HEK293T (cell line): ENCODE measurements around the gene COLGALT1.
"Not testable (repeated sequence)": the region's sequence is repeated elsewhere in the genome, so short reads cannot be mapped to it uniquely, and the experiment has no call there.

Experiments used
- CTCF ChIA-PET: fragments of 350-600 bp; formaldehyde crosslinking; extraction: SDS; loops from one replicate; lab custom pipeline; 2021; ENCODE audit warnings: antibody characterized with exemption, inconsistent platforms; lab: Yijun Ruan, JAX
- POLR2A ChIA-PET: fragments of 350-600 bp; formaldehyde crosslinking; extraction: SDS; loops from one replicate; lab custom pipeline; 2020; ENCODE audit warnings: antibody characterized with exemption, inconsistent platforms; lab: Yijun Ruan, JAX
- DNase-seq: peaks from one replicate; pipeline ENCODE4 v3.0.0; 2012; ENCODE audit warnings: mixed read lengths; ENCODE audit errors: extremely low spot score
- ARNT ChIP-seq: fragments of 450-650 bp; IDR thresholded peaks from 2 replicates; pipeline ENCODE4 v1.6.1; 2017; ENCODE audit warnings: mild to moderate bottlenecking
- BHLHE40 ChIP-seq: fragments of 450-650 bp; IDR thresholded peaks from 2 replicates; pipeline ENCODE4 v1.6.1; 2016; ENCODE audit warnings: mild to moderate bottlenecking, moderate library complexity, borderline replicate concordance
- CTBP1 ChIP-seq: fragments of 450-650 bp; IDR thresholded peaks from 2 replicates; pipeline ENCODE4 v1.6.1; 2016; ENCODE audit warnings: borderline replicate concordance
- ELF4 ChIP-seq: fragments of 450-650 bp; IDR thresholded peaks from 2 replicates; pipeline ENCODE4 v1.6.1; 2017; ENCODE audit warnings: antibody characterized with exemption
- FOXA1 ChIP-seq: fragments of 450-650 bp; IDR thresholded peaks from 2 replicates; pipeline ENCODE4 v1.6.1; 2016; ENCODE audit warnings: mild to moderate bottlenecking
- FOXK2 ChIP-seq: fragments of 450-650 bp; IDR thresholded peaks from 2 replicates; pipeline ENCODE4 v1.6.1; 2016; ENCODE audit warnings: mild to moderate bottlenecking
- FOXM1 ChIP-seq: fragments of 450-650 bp; IDR thresholded peaks from 2 replicates; pipeline ENCODE4 v1.6.1; 2017; ENCODE audit warnings: mild to moderate bottlenecking, borderline replicate concordance
- HDGF ChIP-seq: fragments of 450-650 bp; IDR thresholded peaks from 2 replicates; pipeline ENCODE4 v1.6.1; 2017; ENCODE audit warnings: antibody characterized with exemption, borderline replicate concordance
- L3MBTL2 ChIP-seq: fragments of 450-650 bp; conservative IDR thresholded peaks from 2 replicates; pipeline ENCODE4 v1.6.1; 2016; ENCODE audit warnings: mild to moderate bottlenecking
- LEF1 ChIP-seq: fragments of 450-650 bp; IDR thresholded peaks from 2 replicates; pipeline ENCODE4 v1.6.1; 2017; ENCODE audit warnings: mild to moderate bottlenecking, borderline replicate concordance
- NFRKB ChIP-seq: fragments of 450-650 bp; IDR thresholded peaks from 2 replicates; pipeline ENCODE4 v1.6.1; 2016; ENCODE audit warnings: mild to moderate bottlenecking, moderate library complexity
- SP1 ChIP-seq: fragments of 450-650 bp; IDR thresholded peaks from 2 replicates; pipeline ENCODE4 v1.6.1; 2017
- SUZ12 ChIP-seq: fragments of 450-650 bp; IDR thresholded peaks from 2 replicates; pipeline ENCODE4 v1.6.1; 2016; ENCODE audit warnings: mild to moderate bottlenecking
- TARDBP ChIP-seq: fragments of 450-650 bp; IDR thresholded peaks from 2 replicates; pipeline ENCODE4 v1.6.1; 2016
- ZNF384 ChIP-seq: fragments of 450-650 bp; IDR thresholded peaks from 2 replicates; pipeline ENCODE4 v1.6.1; 2016
- TF ChIP-seq, protein P1 (sequence below): fragments of 450-650 bp; IDR thresholded peaks from 2 replicates; pipeline ENCODE4 v1.6.1; 2016

COLGALT1 gene

DNA sequence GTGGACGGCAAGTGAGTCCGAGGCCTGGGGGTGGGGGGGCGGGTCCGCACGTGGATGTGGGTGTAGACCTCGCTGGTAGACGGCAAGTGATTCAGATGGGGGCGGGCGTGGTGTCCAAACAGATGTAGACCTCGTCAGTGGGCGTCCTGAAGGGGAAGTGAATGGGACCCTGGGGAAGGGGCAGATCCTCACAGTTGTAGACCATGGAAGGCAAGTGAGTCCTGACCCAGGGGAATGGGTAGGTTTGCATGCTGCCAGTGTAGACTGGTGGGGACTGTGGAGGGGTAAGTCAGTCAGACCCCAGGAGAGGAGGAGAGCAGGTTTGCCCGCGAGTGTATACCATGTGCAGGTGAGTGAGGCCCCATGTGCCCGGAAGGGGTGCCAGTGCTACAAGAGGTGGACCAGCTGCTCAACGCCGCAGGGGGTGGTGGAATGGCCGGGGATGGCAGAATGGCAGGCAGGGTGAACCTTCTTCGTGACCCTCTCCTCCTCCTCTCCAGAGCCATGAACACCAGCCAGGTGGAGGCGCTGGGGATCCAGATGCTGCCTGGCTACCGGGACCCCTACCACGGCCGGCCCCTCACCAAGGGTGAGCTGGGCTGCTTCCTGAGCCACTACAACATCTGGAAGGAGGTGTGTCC, 22.1 kb downstream of the COLGALT1 start:
- DNase-seq = no peak
- ChIA-PET CTCF (interaction anchor here (0.6 kb wide), 1 partner anchor 100 kb away, joined by 8 read pairs; no protein-coding TSS in a partner anchor), POLR2A (interaction anchor here (1.1 kb wide), 1 partner anchor 29 kb away, joined by 7 read pairs; no protein-coding TSS in a partner anchor)
- TF ChIP-seq BHLHE40 = no peak
- no peak for TF ChIP-seq FOXM1
- TF ChIP-seq CTBP1 = no peak
- no peak for TF ChIP-seq HDGF
- TF ChIP-seq TARDBP = no peak
- no peak for TF ChIP-seq SP1
- no peak for TF ChIP-seq L3MBTL2
- TF ChIP-seq FOXA1 = no peak
- TF ChIP-seq, protein P1, sequence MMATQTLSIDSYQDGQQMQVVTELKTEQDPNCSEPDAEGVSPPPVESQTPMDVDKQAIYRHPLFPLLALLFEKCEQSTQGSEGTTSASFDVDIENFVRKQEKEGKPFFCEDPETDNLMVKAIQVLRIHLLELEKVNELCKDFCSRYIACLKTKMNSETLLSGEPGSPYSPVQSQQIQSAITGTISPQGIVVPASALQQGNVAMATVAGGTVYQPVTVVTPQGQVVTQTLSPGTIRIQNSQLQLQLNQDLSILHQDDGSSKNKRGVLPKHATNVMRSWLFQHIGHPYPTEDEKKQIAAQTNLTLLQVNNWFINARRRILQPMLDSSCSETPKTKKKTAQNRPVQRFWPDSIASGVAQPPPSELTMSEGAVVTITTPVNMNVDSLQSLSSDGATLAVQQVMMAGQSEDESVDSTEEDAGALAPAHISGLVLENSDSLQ = no peak
- no peak for TF ChIP-seq SUZ12
- no peak for TF ChIP-seq LEF1

GRCh38 chr19:17579661-17580244, 24.3 kb downstream of the COLGALT1 start:
- ChIA-PET CTCF (interaction anchor here (1.3 kb wide), 1 partner anchor 26 kb away, joined by 3 read pairs; no protein-coding TSS in a partner anchor), POLR2A (interaction anchor here (0.9 to 1.2 kb wide), 2 partner anchors 26 to 49 kb away, joined by 3 to 10 read pairs; no protein-coding TSS in a partner anchor)
- TF ChIP-seq L3MBTL2 (no peak), SP1 (no peak), FOXA1 (no peak), FOXM1 (no peak), BHLHE40 (no peak), TARDBP (no peak), HDGF (peak; percentile 94), SUZ12 (no peak)
- peak; percentile 89 for DNase-seq

GRCh38 chr19:17580470-17581144, 25.2 kb downstream of the COLGALT1 start:
- ChIA-PET CTCF (interaction anchor here (1.3 kb wide), 1 partner anchor 25 kb away, joined by 3 read pairs; no protein-coding TSS in a partner anchor), POLR2A (interaction anchor here (1.2 kb wide), 1 partner anchor 50 kb away, joined by 3 read pairs; no protein-coding TSS in a partner anchor)
- DNase-seq = no peak
- TF ChIP-seq FOXA1 (no peak), SUZ12 (no peak), L3MBTL2 (no peak), CTBP1 (no peak), ARNT (no peak), HDGF (no peak), FOXK2 (no peak), ZNF384 (no peak), TARDBP (no peak), BHLHE40 (no peak), ELF4 (no peak), SP1 (no peak), NFRKB (no peak), FOXM1 (no peak)

DNA sequence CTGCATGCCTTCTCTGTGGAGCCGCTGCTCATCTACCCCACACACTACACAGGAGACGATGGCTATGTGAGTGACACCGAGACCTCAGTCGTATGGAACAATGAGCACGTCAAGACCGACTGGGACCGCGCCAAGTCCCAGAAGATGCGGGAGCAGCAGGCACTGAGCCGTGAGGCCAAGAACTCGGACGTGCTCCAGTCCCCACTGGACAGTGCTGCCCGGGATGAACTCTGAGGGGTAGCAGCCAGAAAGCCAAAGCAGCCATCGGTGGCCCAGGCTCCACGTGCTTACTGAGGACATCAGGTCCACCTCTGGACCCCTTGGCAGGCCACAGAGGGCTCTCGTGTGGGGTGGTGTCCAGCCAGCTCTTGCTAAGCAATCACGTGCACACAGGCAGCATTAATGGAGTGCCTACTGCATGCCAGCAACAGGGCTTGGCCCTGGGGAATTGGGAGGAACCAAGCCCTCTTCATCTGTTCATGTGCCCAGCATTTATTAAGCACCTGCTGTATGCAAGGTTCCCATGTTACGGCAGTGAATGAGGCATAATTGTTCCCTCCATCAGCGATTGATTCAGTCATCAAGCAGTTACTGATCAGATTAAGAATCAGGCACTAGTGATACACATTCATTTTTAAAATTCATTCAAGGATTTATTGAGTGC, 25.9 kb downstream of the COLGALT1 start:
- CTCF ChIA-PET = no interaction called here
- POLR2A ChIA-PET = no interaction called here
- DNase-seq = no peak
- no peak for TF ChIP-seq SP1

DNA sequence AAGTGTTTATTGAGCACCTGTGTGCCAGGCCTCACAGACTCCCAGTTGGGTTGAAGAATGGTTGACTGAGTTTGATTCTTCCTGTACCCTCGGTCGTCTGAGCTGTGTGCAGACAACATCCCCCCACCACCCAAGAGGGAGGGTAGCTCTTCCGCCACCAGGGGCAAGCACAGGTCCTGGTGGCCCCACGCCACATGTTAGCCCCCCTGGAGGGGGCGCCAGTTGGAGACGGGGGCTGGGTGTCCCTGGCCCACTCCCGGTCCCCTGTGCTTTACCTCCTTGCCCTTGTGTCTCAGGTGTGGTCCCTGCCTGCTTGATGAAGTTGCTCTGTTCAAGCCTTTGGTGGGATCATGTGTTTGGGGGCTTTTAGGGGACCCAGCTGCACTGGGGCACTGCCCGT, 27.2 kb downstream of the COLGALT1 start:
- TF ChIP-seq LEF1 = no peak
- TF ChIP-seq ARNT = no peak
- no peak for TF ChIP-seq FOXM1
- TF ChIP-seq FOXA1 = no peak
- no peak for TF ChIP-seq TARDBP
- TF ChIP-seq ELF4 = no peak
- no peak for TF ChIP-seq CTBP1
- no peak for TF ChIP-seq SP1
- TF ChIP-seq BHLHE40 = no peak
- TF ChIP-seq ZNF384 = no peak
- TF ChIP-seq, protein P1 = no peak
- no peak for TF ChIP-seq NFRKB
- no peak for TF ChIP-seq FOXK2
- no peak for TF ChIP-seq L3MBTL2
- TF ChIP-seq HDGF = no peak
- ChIA-PET CTCF (no interaction called here), POLR2A (no interaction called here)
- DNase-seq = peak; percentile 4

DNA sequence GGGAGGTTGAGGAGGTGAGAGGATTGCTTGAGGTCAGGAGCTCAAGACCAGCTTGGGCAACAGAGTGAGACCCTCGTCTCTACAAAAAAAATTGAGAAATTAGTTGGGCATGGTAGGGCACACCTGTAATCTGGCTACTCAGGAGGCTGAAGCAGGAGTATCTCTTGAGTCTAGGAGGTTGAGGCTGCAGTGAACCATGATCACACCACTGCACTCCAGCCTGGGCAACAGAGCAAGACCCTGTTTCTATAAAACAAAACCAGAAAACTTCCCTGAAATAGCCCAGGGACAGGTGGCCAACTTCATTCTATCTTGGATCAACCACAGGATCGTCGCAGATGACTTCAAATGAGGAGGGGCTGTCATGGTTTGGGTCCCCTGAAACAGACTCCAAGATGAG, 28.7 kb downstream of the COLGALT1 start:
- ChIA-PET POLR2A (no interaction called here), CTCF (no interaction called here)
- TF ChIP-seq SUZ12 = no peak
- TF ChIP-seq CTBP1 = no peak
- no peak for TF ChIP-seq LEF1
- no peak for TF ChIP-seq HDGF
- TF ChIP-seq BHLHE40 = no peak
- no peak for TF ChIP-seq NFRKB
- TF ChIP-seq ARNT = no peak
- TF ChIP-seq ZNF384 = no peak
- DNase-seq = no peak

DNA sequence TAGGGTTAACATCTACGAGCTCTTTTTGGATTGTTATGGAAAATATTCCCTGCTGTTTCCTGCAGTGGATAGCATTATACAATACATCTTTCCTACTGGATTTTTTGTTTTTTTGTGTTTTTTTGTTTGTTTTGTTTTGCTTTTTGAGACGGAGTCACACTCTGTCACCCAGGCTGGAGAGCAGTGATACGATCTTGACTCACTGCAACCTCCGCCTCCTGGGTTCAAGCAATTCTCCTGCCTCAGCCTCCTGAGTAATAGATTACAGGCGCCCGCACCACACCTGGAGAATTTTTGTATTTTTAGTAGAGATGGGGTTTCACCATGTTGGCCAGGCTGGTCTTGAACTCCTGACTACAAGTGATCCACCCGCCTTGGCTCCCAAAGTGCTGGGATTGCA, 29.9 kb downstream of the COLGALT1 start:
- POLR2A ChIA-PET, CTCF ChIA-PET, DNase-seq: not testable (repeated sequence)
